GM12878 (cell line): Measurements from ENCODE around the gene SAXO1. TPM values are rescaled to one million over a fixed set of nuclear protein-coding genes. Genes with fewer than 3 reads are reported as not detected.

ENCODE experiments used
- ATAC-seq: fragments of 200-7000 bp; cut with Tn5 transposase; 3 replicates; pipeline ENCODE4 v1.9.1; 2020; ENCODE audit warnings: mild to moderate bottlenecking, moderate library complexity
- BruUV-seq: library from RNA; stranded (reverse); fragments of 400-500 nt; replicated peaks from 2 replicates; lab custom pipeline; 2021; lab: Mats Ljungman, UMichigan
- CTCF ChIA-PET: fragments of 300-600 bp; sonication (Branson Sonifier 250); formaldehyde crosslinking; extraction: SDS; loops from one replicate; lab custom pipeline; 2021; ENCODE audit warnings: inconsistent platforms; lab: Yijun Ruan, JAX
- POLR2A ChIA-PET: fragments of 350-600 bp; formaldehyde crosslinking; extraction: SDS; loops from one replicate; lab custom pipeline; 2021; ENCODE audit warnings: inconsistent platforms; lab: Charles Lee
- RAD21 ChIA-PET: fragments of 300-600 bp; sonication (Branson Sonifier 250); formaldehyde crosslinking; loops from one replicate; lab custom pipeline; 2023; ENCODE audit warnings: antibody characterized with exemption; ENCODE audit not compliant: unreplicated experiment; lab: Charles Lee
- SMC1A ChIA-PET: fragments of 300-600 bp; sonication (Branson Sonifier 250); formaldehyde crosslinking; loops from one replicate; lab custom pipeline; 2023; ENCODE audit not compliant: unreplicated experiment, uncharacterized antibody; lab: Charles Lee
- DNase-seq: peaks from one replicate; pipeline ENCODE4 v3.0.0-alpha.2; 2011; ENCODE audit warnings: low read depth, low spot score
- FAIRE-seq: peaks from 3 replicates; lab custom pipeline; 2011; peaks lifted over from hg19 to GRCh38; lab: Jason Lieb, UNC
- H2AFZ ChIP-seq: 2 replicates; pipeline ENCODE4 v1.6.0; 2011; ENCODE audit warnings: low read depth, low read length, control low read depth; ENCODE audit not compliant: control insufficient read depth
- H3K27ac ChIP-seq: 2 replicates; pipeline ENCODE4 v1.5.1; 2011; ENCODE audit warnings: control low read depth; ENCODE audit not compliant: control insufficient read depth, insufficient read depth
- H3K27me3 ChIP-seq, 2 experiments: replicated peaks in 1 of 2; 2 replicates each; pipeline versions ENCODE4 v1.6.0 to v1.6.1; 2011; ENCODE audit warnings: low read length in 1 of 2; ENCODE audit not compliant: control insufficient read depth in 2 of 2, insufficient read depth in 2 of 2
- H3K36me3 ChIP-seq, 2 experiments: 2 replicates each; pipeline ENCODE4 v1.5.1; 2011; ENCODE audit warnings: low read length in 1 of 2; ENCODE audit not compliant: control insufficient read depth in 2 of 2, insufficient read depth in 2 of 2
- H3K4me1 ChIP-seq: 2 replicates; pipeline ENCODE4 v1.6.1; 2011; ENCODE audit warnings: mild to moderate bottlenecking, low read length, moderate library complexity, mixed read lengths; ENCODE audit not compliant: control insufficient read depth, insufficient read depth
- H3K4me2 ChIP-seq: 2 replicates; pipeline ENCODE4 v1.6.0; 2011; ENCODE audit warnings: control low read depth; ENCODE audit not compliant: control insufficient read depth, insufficient read depth
- H3K4me3 ChIP-seq: fragments of 200-600 bp; sonication (generic); 2 replicates; pipeline ENCODE4 v1.5.1; 2016
- H3K79me2 ChIP-seq: 2 replicates; pipeline ENCODE4 v1.6.0; 2011; ENCODE audit warnings: low read length; ENCODE audit not compliant: control insufficient read depth, insufficient read depth
- H3K9ac ChIP-seq: 2 replicates; pipeline ENCODE4 v1.8.0; 2011; ENCODE audit warnings: low read length, control low read depth, mixed read lengths; ENCODE audit not compliant: control insufficient read depth, insufficient read depth
- H3K9me3 ChIP-seq: replicated peaks from 3 replicates; pipeline ENCODE4 v1.5.1; 2011; ENCODE audit warnings: mild to moderate bottlenecking, low read length; ENCODE audit not compliant: control insufficient read depth, insufficient read depth
- H4K20me1 ChIP-seq: 2 replicates; pipeline ENCODE4 v1.6.0; 2011; ENCODE audit not compliant: control insufficient read depth, insufficient read depth
- MLLT1 ChIP-seq: fragments of 450-650 bp; IDR thresholded peaks from 2 replicates; pipeline ENCODE4 v1.6.1; 2016; ENCODE audit warnings: mild to moderate bottlenecking
- POLR2AphosphoS2 ChIP-seq: IDR thresholded peaks from 2 replicates; pipeline ENCODE4 v1.6.1; 2011; ENCODE audit warnings: low read depth, mild to moderate bottlenecking, low read length, improper control_type of control experiment, moderate library complexity
- RBBP5 ChIP-seq: fragments of 200-600 bp; sonication (generic); conservative IDR thresholded peaks from 2 replicates; pipeline ENCODE4 v1.6.1; 2016
- WRNIP1 ChIP-seq: IDR thresholded peaks from 2 replicates; pipeline ENCODE4 v1.6.1; 2011; ENCODE audit warnings: low read depth, low read length, improper control_type of control experiment, borderline replicate concordance
- WGBS: methylation state at CpG from one replicate; pipeline ENCODE4 v1.1.6; 2016; ENCODE audit warnings: low lambda C conversion rate; ENCODE audit not compliant: insufficient replicate concordance, insufficient coverage; ENCODE audit errors: missing lambda C conversion rate; 5-methylcytosine and 5-hydroxymethylcytosine counted together
- in situ Hi-C: fragments of 300-500 bp; cut with MboI; formaldehyde crosslinking; loops from 9 replicates; pipeline ENCODE4 v1.14.3; 2018; ENCODE audit warnings: mixed read lengths
- intact Hi-C: fragments of 100-400 bp; cut with micrococcal nuclease; formaldehyde crosslinking; loops from one replicate; pipeline ENCODE4 v1.14.2; 2022; ENCODE audit not compliant: unreplicated experiment
- polyA plus RNA-seq, 11 experiments: library from polyadenylated mRNA; depleted of rRNA in 4 of 11; unstranded in 6 of 11; stranded (reverse) in 5 of 11; fragments of >200 nt; fragmentation: Nextera tagmentation in 4 of 11; fragmentation: Illumina TruSeq in 1 of 11; extraction: Ambion mirVana in 4 of 11; extraction: Trizol in 1 of 11; gene quantifications; 1 replicate in 1 of 11; 2 replicates in 10 of 11; pipeline versions ENCODE4 v1.2.1 to v1.2.3, GENCODE V29; 2011 to 2016; ENCODE audit warnings: inconsistent platforms in 2 of 11, missing spikeins in 2 of 11, low read depth in 1 of 11
- total RNA-seq, 4 experiments: library from RNA; depleted of rRNA in 3 of 4; stranded (reverse); fragments of >200 nt in 3 of 4; fragmentation: Illumina TruSeq in 1 of 4; extraction: Trizol in 1 of 4; gene quantifications; 2 replicates each; pipeline versions ENCODE4 v1.2.1 to v1.2.3, GENCODE V29; 2013 to 2021

SAXO1 gene
- total and polyA plus RNA-seq, 10 of the 15 experiments (the other 5 are each of a cell fraction or from before 2014, with no cell fraction given), result under 0.01 to 0.01 TPM; not detected in 8

GRCh38 chr9:19049917-19050636 lies 17.1 kb upstream of the SAXO1 start:
- intact Hi-C loops, result loop anchor here (1.0 to 5.0 kb wide), 6 partner anchors 52 to 407 kb away; partner anchors contain the start of genes DENND4C, HAUS6, PLIN2 and RPS6
- in situ Hi-C loops, result loop anchor here (5.0 to 25.0 kb wide), 3 partner anchors 122 to 1238 kb away; no protein-coding TSS in a partner anchor
- 0 out of 2 replicates have a peak, but pooled peaks have one; percentile 4 for TF ChIP-seq POLR2AphosphoS2
- TF ChIP-seq RBBP5, result no peak
- TF ChIP-seq MLLT1, result peak; percentile 80
- TF ChIP-seq WRNIP1, result 0 out of 2 replicates have a peak, but pooled peaks have one; percentile 36
- 0 out of 2 replicates have a peak, but pooled peaks cover 3% of the 10 kb centered on the region for H4K20me1 ChIP-seq
- H3K4me2 ChIP-seq, result peak overlapping the region; percentile 75
- RAD21 ChIA-PET, result interaction anchor here (0.7 to 3.4 kb wide), 6 partner anchors 24 to 408 kb away, joined by 3 to 64 read pairs (median 6); no protein-coding TSS in a partner anchor
- BruUV-seq, result TSS peak; percentile 76
- peaks cover 5% of the 10 kb centered on the region for H3K4me1 ChIP-seq
- H3K36me3 ChIP-seq, result no peaks in the 10 kb centered on the region
- POLR2A ChIA-PET, result interaction anchor here (0.5 to 1.6 kb wide), 8 partner anchors 36 to 408 kb away, joined by 3 to 8 read pairs (median 4); partner anchors contain the start of gene DENND4C
- SMC1A ChIA-PET, result interaction anchor here (0.8 to 3.0 kb wide), 13 partner anchors 20 to 416 kb away, joined by 3 to 15 read pairs (median 4); no protein-coding TSS in a partner anchor
- peaks cover 27% of the 10 kb centered on the region for H3K79me2 ChIP-seq
- peak overlapping the region; percentile 79 for H3K9ac ChIP-seq
- no peak for FAIRE-seq
- ATAC-seq, result peak; percentile 2; the same call in 1 of the 3 replicates
- WGBS, result 19% methylated on average over 33 of the region's 33 CpGs
- peak overlapping the region; percentile 82 for H3K27ac ChIP-seq
- H2AFZ ChIP-seq, result peak overlapping the region; percentile 93
- no peaks in the 10 kb centered on the region for H3K27me3 ChIP-seq
- CTCF ChIA-PET, result interaction anchor here (0.7 to 3.8 kb wide), 16 partner anchors 9 to 1305 kb away, joined by 3 to 40 read pairs (median 4); partner anchors contain the start of gene SAXO1
- H3K4me3 ChIP-seq, result peak overlapping the region; percentile 88
- no peak for DNase-seq
- H3K9me3 ChIP-seq, result no peaks in the 10 kb centered on the region
